MG63 (cell line): ENCODE results near the gene RSPH1. TPM values are rescaled to one million over a fixed set of nuclear protein-coding genes. Genes with fewer than 3 reads are reported as not detected.

Experiments used
- DNase-seq: peaks from one replicate; pipeline ENCODE4 v3.0.0-alpha.2; 2020
- H3K27me3 ChIP-seq: fragments of 250-450 bp; sonication (Bioruptor Pico); 2 replicates; pipeline ENCODE4 v1.5.1; 2020; ENCODE audit warnings: mild to moderate bottlenecking, moderate library complexity
- H3K36me3 ChIP-seq: fragments of 250-450 bp; sonication (Bioruptor Pico); 2 replicates; pipeline ENCODE4 v1.5.1; 2020; ENCODE audit warnings: mild to moderate bottlenecking, moderate library complexity
- H3K4me3 ChIP-seq: fragments of 250-450 bp; sonication (Bioruptor Pico); 2 replicates; pipeline ENCODE4 v1.5.1; 2020; ENCODE audit warnings: mild to moderate bottlenecking, moderate library complexity
- H3K9me3 ChIP-seq: fragments of 250-450 bp; sonication (Bioruptor Pico); 2 replicates; pipeline ENCODE4 v1.5.1; 2020; ENCODE audit warnings: mild to moderate bottlenecking, moderate library complexity
- total RNA-seq: library from RNA; depleted of rRNA; stranded (reverse); fragments of >200 nt; shearing (Covaris generic); gene quantifications from 2 replicates; pipeline ENCODE4 v1.2.3, GENCODE V29; 2014; ENCODE audit warnings: low replicate concordance

The RSPH1 gene
- total RNA-seq, 1 experiment from 2014 or later, result not detected

- H3K27me3 ChIP-seq, result no peaks in the 10 kb centered on the region
- H3K4me3 ChIP-seq, result no peak overlapping the region
These were observed 38.7 kb upstream of the RSPH1 start for GRCh38 chr21:42534421-42535378.

DNA sequence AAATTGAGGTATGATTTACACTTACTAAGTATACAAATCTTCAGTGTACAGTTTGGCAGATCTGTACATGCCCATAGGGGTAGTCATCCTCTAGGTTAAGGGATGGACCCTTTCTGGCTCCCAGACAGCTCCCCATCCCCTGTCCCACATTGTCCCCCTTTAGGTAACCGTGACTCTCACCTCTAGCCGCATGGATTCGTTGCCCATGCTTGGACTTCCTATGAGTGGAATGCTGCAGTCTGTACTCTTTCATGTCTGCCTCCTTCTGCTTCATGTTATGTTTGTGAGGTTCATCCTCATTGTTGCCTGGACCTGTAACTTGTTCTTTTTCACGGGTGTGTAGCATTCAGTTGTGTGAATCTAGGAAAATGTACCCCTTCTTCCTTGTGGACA, 37.9 kb upstream of the RSPH1 start:
- no peaks in the 10 kb centered on the region for H3K27me3 ChIP-seq
- H3K36me3 ChIP-seq, result no peaks in the 10 kb centered on the region
- H3K9me3 ChIP-seq, result no peaks in the 10 kb centered on the region
- no peak for DNase-seq
- H3K4me3 ChIP-seq, result no peak overlapping the region

More at GRCh38 chr21:42534421-42535378, 38.7 kb upstream of the RSPH1 start:
- DNase-seq, result no peak
- H3K9me3 ChIP-seq, result no peaks in the 10 kb centered on the region
- no peaks in the 10 kb centered on the region for H3K36me3 ChIP-seq

- DNase-seq, result no peak
- Histone ChIP-seq H3K27me3 (no peaks in the 10 kb centered on the region), H3K4me3 (no peak overlapping the region), H3K36me3 (no peaks in the 10 kb centered on the region), H3K9me3 (no peaks in the 10 kb centered on the region)
These were observed 37.4 kb upstream of the RSPH1 start for GRCh38 chr21:42533306-42533962.

GRCh38 chr21:42532466-42533181, 36.6 kb upstream of the RSPH1 start:
- no peaks in the 10 kb centered on the region for H3K9me3 ChIP-seq
- no peak overlapping the region for H3K4me3 ChIP-seq
- no peaks in the 10 kb centered on the region for H3K36me3 ChIP-seq
- DNase-seq, result no peak
- no peaks in the 10 kb centered on the region for H3K27me3 ChIP-seq

- Histone ChIP-seq H3K9me3 (no peaks in the 10 kb centered on the region), H3K4me3 (no peak overlapping the region), H3K27me3 (no peaks in the 10 kb centered on the region), H3K36me3 (no peaks in the 10 kb centered on the region)
- no peak for DNase-seq
These were observed 35.7 kb upstream of the RSPH1 start for GRCh38 chr21:42531771-42532170.

DNA sequence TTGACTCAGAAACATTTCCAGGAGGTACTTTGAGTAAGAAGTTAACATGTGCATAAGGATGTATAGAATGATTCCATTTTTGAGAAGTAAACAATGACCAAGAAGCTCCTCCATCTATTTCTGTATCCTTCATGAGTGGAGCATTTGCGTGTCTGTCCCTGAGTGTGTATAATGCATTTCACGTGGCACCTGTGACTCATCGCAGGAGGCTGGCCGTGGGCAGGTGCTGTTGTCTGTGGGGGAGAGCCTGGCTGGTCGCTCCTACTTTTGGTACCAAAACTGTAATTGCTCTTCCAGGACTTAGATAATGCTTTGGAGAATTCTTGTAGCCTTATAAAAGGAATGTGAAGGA, 34.1 kb upstream of the RSPH1 start:
- H3K9me3 ChIP-seq, result no peaks in the 10 kb centered on the region
- H3K4me3 ChIP-seq, result no peak overlapping the region
- no peaks in the 10 kb centered on the region for H3K27me3 ChIP-seq
- H3K36me3 ChIP-seq, result no peaks in the 10 kb centered on the region
- no peak for DNase-seq

- Histone ChIP-seq H3K9me3 (no peaks in the 10 kb centered on the region), H3K4me3 (no peak overlapping the region), H3K36me3 (no peaks in the 10 kb centered on the region), H3K27me3 (no peaks in the 10 kb centered on the region)
- no peak for DNase-seq
These were observed 31.6 kb upstream of the RSPH1 start for GRCh38 chr21:42527489-42528158.

DNA sequence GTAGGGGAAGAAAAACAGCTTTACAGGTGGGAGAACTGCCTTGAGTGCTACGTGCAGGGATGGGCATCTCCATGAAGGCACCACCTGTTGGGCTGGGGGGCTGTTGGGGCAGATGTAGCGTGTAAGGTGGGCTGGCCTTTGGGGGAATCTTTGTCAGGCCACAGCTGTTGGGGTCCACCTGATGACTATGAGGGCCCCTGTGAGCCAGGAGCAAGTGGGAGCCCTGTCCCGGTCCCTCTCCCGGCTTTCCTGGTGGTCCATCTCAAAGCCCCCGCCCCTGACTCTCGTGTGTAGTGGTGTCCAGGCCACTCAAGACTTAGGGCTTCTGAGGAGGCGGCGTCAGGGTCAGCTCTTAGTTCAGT, 31.1 kb upstream of the RSPH1 start:
- Histone ChIP-seq H3K27me3 (no peaks in the 10 kb centered on the region), H3K36me3 (no peaks in the 10 kb centered on the region), H3K4me3 (no peak overlapping the region), H3K9me3 (no peaks in the 10 kb centered on the region)
- DNase-seq, result no peak

GRCh38 chr21:42526379-42526727, 30.3 kb upstream of the RSPH1 start:
- Histone ChIP-seq H3K4me3 (no peak overlapping the region), H3K27me3 (no peaks in the 10 kb centered on the region), H3K36me3 (no peaks in the 10 kb centered on the region), H3K9me3 (no peaks in the 10 kb centered on the region)
- no peak for DNase-seq

GRCh38 chr21:42525676-42526378, 29.8 kb upstream of the RSPH1 start:
- Histone ChIP-seq H3K36me3 (no peaks in the 10 kb centered on the region), H3K9me3 (no peaks in the 10 kb centered on the region), H3K27me3 (no peaks in the 10 kb centered on the region), H3K4me3 (no peak overlapping the region)
- no peak for DNase-seq

- peak; percentile 19 for DNase-seq
- no peak overlapping the region for H3K4me3 ChIP-seq
- no peaks in the 10 kb centered on the region for H3K36me3 ChIP-seq
- H3K27me3 ChIP-seq, result no peaks in the 10 kb centered on the region
- no peaks in the 10 kb centered on the region for H3K9me3 ChIP-seq
These were observed 29.1 kb upstream of the RSPH1 start for GRCh38 chr21:42525029-42525581.

GRCh38 chr21:42524341-42525028, 28.5 kb upstream of the RSPH1 start:
- Histone ChIP-seq H3K27me3 (no peaks in the 10 kb centered on the region), H3K4me3 (no peak overlapping the region), H3K9me3 (no peaks in the 10 kb centered on the region), H3K36me3 (no peaks in the 10 kb centered on the region)
- DNase-seq, result peak; percentile 27

- H3K4me3 ChIP-seq, result no peak overlapping the region
- H3K9me3 ChIP-seq, result no peaks in the 10 kb centered on the region
- no peaks in the 10 kb centered on the region for H3K36me3 ChIP-seq
- no peaks in the 10 kb centered on the region for H3K27me3 ChIP-seq
- DNase-seq, result no peak
These were observed 27.9 kb upstream of the RSPH1 start for GRCh38 chr21:42523941-42524340.

GRCh38 chr21:42523211-42523610, 27.2 kb upstream of the RSPH1 start:
- H3K9me3 ChIP-seq, result no peaks in the 10 kb centered on the region
- DNase-seq, result no peak
- H3K4me3 ChIP-seq, result no peak overlapping the region
- H3K27me3 ChIP-seq, result no peaks in the 10 kb centered on the region
- peaks cover 4% of the 10 kb centered on the region for H3K36me3 ChIP-seq

DNA sequence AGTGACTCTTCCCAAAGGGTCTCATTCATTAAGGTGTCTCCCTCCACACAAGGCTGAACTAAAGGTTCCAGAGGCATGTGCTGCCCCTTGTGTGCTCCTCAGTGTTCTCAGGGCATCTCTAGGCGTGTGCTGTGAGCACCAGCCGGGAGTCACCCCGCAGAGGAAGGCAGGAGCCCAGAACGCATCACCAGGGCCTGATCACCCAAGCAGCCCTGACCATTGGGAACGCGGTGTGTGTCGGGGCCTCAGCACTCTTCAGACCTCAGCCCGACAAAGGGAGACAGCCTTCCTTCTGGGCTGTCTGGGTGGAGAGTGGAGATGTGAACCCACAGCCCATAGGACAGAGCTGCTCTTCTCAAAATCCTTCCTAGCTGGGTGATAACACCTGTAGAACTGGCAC, 26.7 kb upstream of the RSPH1 start:
- no peaks in the 10 kb centered on the region for H3K27me3 ChIP-seq
- no peaks in the 10 kb centered on the region for H3K9me3 ChIP-seq
- no peak overlapping the region for H3K4me3 ChIP-seq
- peaks cover 4% of the 10 kb centered on the region for H3K36me3 ChIP-seq
- DNase-seq, result no peak

- no peaks in the 10 kb centered on the region for H3K27me3 ChIP-seq
- no peaks in the 10 kb centered on the region for H3K9me3 ChIP-seq
- no peak for DNase-seq
- H3K36me3 ChIP-seq, result peaks cover 4% of the 10 kb centered on the region
- no peak overlapping the region for H3K4me3 ChIP-seq
These were observed 26.2 kb upstream of the RSPH1 start for GRCh38 chr21:42522271-42522670.
